Activated naive CD8-positive, alpha-beta T cell treated with anti-CD3 and anti-CD28 coated beads, Interleukin-2, amount 10 ng/mL, durations not matched to agents 7 days and 5 days (primary cell): ENCODE measurements around the gene EXOC3L1. TPM values are rescaled to one million over a fixed set of nuclear protein-coding genes. Genes with fewer than 3 reads are reported as not detected.

Experiments
- ATAC-seq: fragments of 150-1000 bp; cut with Tn5 transposase; one replicate; pipeline ENCODE4 v1.10.0; 2021; ENCODE audit warnings: low read depth, moderate library complexity
- POLR2A ChIA-PET: fragments of 350-600 bp; sonication (Branson Sonifier 250); formaldehyde crosslinking; loops from one replicate; lab custom pipeline; 2021; ENCODE audit warnings: antibody characterized with exemption; lab: Charles Lee
- DNase-seq: peaks from one replicate; pipeline ENCODE4 v3.0.0; 2021
- H3K27ac Mint-ChIP-seq: one replicate; pipeline ENCODE4 v1.8.0; 2022; ENCODE audit warnings: mild to moderate bottlenecking, mixed read lengths
- H3K27me3 Mint-ChIP-seq: one replicate; pipeline ENCODE4 v1.8.0; 2022; ENCODE audit warnings: mild to moderate bottlenecking, moderate library complexity, mixed read lengths
- H3K36me3 Mint-ChIP-seq: one replicate; pipeline ENCODE4 v1.8.0; 2021; ENCODE audit warnings: mild to moderate bottlenecking, mixed read lengths
- H3K4me1 Mint-ChIP-seq: one replicate; pipeline ENCODE4 v1.8.0; 2021; ENCODE audit warnings: mixed read lengths
- H3K4me3 Mint-ChIP-seq: one replicate; pipeline ENCODE4 v1.8.0; 2022; ENCODE audit warnings: mild to moderate bottlenecking, moderate library complexity, mixed read lengths
- H3K9me3 Mint-ChIP-seq: one replicate; pipeline ENCODE4 v1.8.0; 2021; ENCODE audit warnings: mixed read lengths
- total RNA-seq, 2 experiments: library from RNA; stranded (reverse); gene quantifications; one replicate each; pipeline ENCODE4 v1.2.3, GENCODE V29; 2021

EXOC3L1 gene
- total RNA-seq, 2 experiments from 2014 or later = not detected

- Mint-ChIP-seq H3K27ac (peak overlapping the region; percentile 76), H3K36me3 (peaks cover 12% of the 10 kb centered on the region), H3K27me3 (peaks cover 72% of the 10 kb centered on the region), H3K4me3 (peak overlapping the region; percentile 88), H3K9me3 (no peaks in the 10 kb centered on the region), H3K4me1 (peaks cover 35% of the 10 kb centered on the region)
- POLR2A ChIA-PET = interaction anchor here (0.9 to 2.8 kb wide), 3 partner anchors 9 to 18 kb away, joined by 5 to 13 read pairs (median 6); partner anchors contain the start of genes B3GNT9, FBXL8 and TRADD
- DNase-seq (peak; percentile 71), ATAC-seq (no peak)
Measured at GRCh38 chr16:67169642-67170167, 20.2 kb downstream of the EXOC3L1 start.

DNA sequence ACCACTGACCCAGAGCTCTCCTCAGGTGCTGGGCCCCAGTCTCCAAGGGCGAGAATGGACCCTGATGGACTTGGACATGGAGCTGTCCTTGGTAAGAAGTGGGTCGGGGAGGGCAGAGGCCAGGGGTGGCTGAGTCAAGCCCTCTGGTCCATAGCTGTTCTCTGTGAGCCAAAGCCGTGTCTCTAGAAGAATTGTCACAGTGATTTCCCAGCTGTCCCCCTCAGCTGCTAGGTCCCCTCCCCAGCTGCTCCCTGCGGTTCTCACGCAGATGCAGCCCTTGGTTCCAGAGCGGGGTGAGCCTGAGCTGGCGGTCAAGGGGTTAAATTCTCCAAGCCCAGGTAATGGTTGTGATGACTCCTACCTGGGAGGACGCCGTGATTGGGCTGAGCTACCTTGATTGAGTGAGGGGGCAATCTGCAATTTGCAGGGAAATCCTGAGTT lies 20.9 kb downstream of the EXOC3L1 start:
- no peak for ATAC-seq
- peaks cover 12% of the 10 kb centered on the region for H3K36me3 Mint-ChIP-seq
- H3K4me1 Mint-ChIP-seq = peaks cover 36% of the 10 kb centered on the region
- H3K9me3 Mint-ChIP-seq = no peaks in the 10 kb centered on the region
- POLR2A ChIA-PET = interaction anchor here (0.5 kb wide), 1 partner anchor 56 kb away, joined by 4 read pairs; no protein-coding TSS in a partner anchor
- DNase-seq = no peak
- H3K27ac Mint-ChIP-seq = no peak overlapping the region
- no peak overlapping the region for H3K4me3 Mint-ChIP-seq
- H3K27me3 Mint-ChIP-seq = peaks cover 75% of the 10 kb centered on the region

DNA sequence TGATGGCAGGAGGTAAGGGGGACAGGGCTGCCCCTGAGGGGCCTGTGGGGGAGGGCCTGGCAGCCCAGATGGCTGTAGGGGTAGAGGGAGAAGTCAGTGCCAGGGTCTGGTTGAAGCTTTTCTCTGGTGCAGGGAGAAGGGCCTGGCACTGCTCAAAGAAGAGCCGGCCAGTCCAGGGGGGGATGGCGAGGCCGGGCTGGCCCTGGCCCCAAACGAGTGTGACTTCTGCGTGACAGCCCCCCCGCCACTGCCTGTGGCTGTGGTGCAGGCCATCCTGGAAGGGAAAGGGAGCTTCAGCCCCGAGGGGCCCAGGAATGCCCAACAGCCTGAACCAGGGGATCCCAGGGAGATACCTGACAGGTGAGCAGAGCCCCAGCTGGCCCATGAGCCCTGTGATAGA lies 22.3 kb downstream of the EXOC3L1 start:
- peaks cover 70% of the 10 kb centered on the region for H3K27me3 Mint-ChIP-seq
- POLR2A ChIA-PET = interaction anchor here (1.0 kb wide), 1 partner anchor 9 kb away, joined by 3 read pairs; no protein-coding TSS in a partner anchor

DNA sequence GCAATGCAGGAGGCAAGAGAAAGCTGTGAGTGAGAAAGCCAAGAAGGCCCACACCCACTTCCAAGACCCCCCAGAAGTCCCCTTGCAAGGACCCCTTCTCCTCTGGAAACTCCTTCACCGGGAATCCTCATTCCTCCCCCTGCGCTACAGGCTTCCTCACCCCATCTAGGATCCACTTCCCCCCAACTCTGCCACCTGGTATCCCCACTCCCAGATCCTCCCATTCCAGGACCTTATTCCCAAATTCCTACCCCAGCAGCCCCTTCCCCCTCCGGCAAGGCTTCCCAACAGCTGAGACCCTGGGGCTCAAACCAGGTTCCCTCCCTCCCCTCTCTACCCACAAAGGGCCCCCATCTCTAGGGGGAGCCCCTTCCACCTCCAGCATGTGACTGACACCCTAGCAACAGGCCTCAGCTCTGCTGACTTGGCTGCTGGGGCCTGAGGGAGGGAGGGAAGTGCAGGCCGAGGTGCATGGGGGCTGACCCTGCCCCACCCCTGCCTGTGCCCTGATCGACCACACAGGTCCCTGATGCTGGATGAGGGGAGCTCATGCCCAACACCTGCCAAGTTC lies 23.3 kb downstream of the EXOC3L1 start:
- H3K27ac Mint-ChIP-seq = no peak overlapping the region
- H3K4me1 Mint-ChIP-seq = peaks cover 30% of the 10 kb centered on the region

More for the DNA sequence above, 22.3 kb downstream of the EXOC3L1 start:
- Mint-ChIP-seq H3K4me1 (peaks cover 27% of the 10 kb centered on the region), H3K9me3 (no peaks in the 10 kb centered on the region), H3K36me3 (peaks cover 11% of the 10 kb centered on the region), H3K4me3 (no peak overlapping the region), H3K27ac (no peak overlapping the region)
- ATAC-seq (no peak), DNase-seq (no peak)

DNA sequence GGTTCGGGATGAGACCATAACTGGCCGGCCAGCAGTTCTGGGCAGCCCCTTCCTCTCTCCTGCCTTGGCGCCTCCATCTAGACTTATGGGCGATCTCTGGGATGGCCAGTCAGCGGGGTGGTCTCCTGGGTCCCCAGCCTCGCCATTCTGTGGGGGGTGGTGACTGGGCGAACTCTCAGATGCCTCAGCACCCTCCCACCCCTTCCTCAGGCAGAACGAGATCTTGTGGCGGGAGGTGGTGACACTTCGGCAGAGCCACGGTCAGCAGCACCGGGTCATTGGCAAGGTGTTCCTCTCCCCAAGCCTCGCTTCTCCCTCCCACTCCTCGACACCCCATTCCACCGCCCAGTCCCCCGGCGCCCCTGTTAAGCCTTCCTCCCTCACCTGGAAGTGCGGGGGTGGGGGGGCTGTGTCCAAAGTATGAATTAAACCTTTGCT lies 23.8 kb downstream of the EXOC3L1 start:
- no peak for DNase-seq
- POLR2A ChIA-PET = interaction anchor here (2.1 to 2.5 kb wide), 2 partner anchors 9 to 11 kb away, joined by 6 to 15 read pairs; no protein-coding TSS in a partner anchor
- no peak overlapping the region for H3K27ac Mint-ChIP-seq
- H3K4me3 Mint-ChIP-seq = peak overlapping the region; percentile 8
- H3K36me3 Mint-ChIP-seq = peaks cover 8% of the 10 kb centered on the region
- no peaks in the 10 kb centered on the region for H3K9me3 Mint-ChIP-seq
- H3K4me1 Mint-ChIP-seq = peaks cover 27% of the 10 kb centered on the region
- peaks cover 67% of the 10 kb centered on the region for H3K27me3 Mint-ChIP-seq
- ATAC-seq = no peak

More for the DNA sequence above, 23.3 kb downstream of the EXOC3L1 start:
- Mint-ChIP-seq H3K27me3 (peaks cover 70% of the 10 kb centered on the region), H3K36me3 (peaks cover 10% of the 10 kb centered on the region), H3K9me3 (no peaks in the 10 kb centered on the region), H3K4me3 (peak overlapping the region; percentile 29)
- POLR2A ChIA-PET = interaction anchor here (2.1 to 2.5 kb wide), 2 partner anchors 8 to 11 kb away, joined by 6 to 15 read pairs; no protein-coding TSS in a partner anchor
- no peak for DNase-seq
- ATAC-seq = no peak

- DNase-seq = no peak
- POLR2A ChIA-PET = interaction anchor here (1.0 to 2.5 kb wide), 3 partner anchors 10 to 27 kb away, joined by 4 to 15 read pairs (median 6); partner anchors contain the start of gene E2F4
- peaks cover 64% of the 10 kb centered on the region for H3K27me3 Mint-ChIP-seq
- peaks cover 25% of the 10 kb centered on the region for H3K4me1 Mint-ChIP-seq
- peak overlapping the region; percentile 21 for H3K27ac Mint-ChIP-seq
- H3K36me3 Mint-ChIP-seq = peaks cover 7% of the 10 kb centered on the region
- no peak for ATAC-seq
- peak overlapping the region; percentile 55 for H3K4me3 Mint-ChIP-seq
- no peaks in the 10 kb centered on the region for H3K9me3 Mint-ChIP-seq
Measured at GRCh38 chr16:67165121-67166078, 24.5 kb downstream of the EXOC3L1 start.

- POLR2A ChIA-PET = interaction anchor here (1.0 to 2.5 kb wide), 3 partner anchors 10 to 28 kb away, joined by 4 to 15 read pairs (median 6); partner anchors contain the start of gene E2F4
- DNase-seq = peak; percentile 57
- Mint-ChIP-seq H3K4me1 (peaks cover 20% of the 10 kb centered on the region), H3K36me3 (peaks cover 7% of the 10 kb centered on the region), H3K27me3 (peaks cover 59% of the 10 kb centered on the region), H3K4me3 (peak within 1 kb of the TSS; percentile 55), H3K9me3 (no peaks in the 10 kb centered on the region), H3K27ac (peak within 1 kb of the TSS; percentile 48)
- ATAC-seq = no peak
Measured at GRCh38 chr16:67164599-67165061, 25.3 kb downstream of the EXOC3L1 start, which contains the start of gene HSF4. Gene HSF4, plus strand, starts transcription at chr16:67164745. Its CDS starts 67 bp downstream, at chr16:67164812.

- peaks cover 57% of the 10 kb centered on the region for H3K27me3 Mint-ChIP-seq
- peak overlapping the region; percentile 55 for H3K4me3 Mint-ChIP-seq
- H3K27ac Mint-ChIP-seq = peak overlapping the region; percentile 48
- POLR2A ChIA-PET = interaction anchor here (0.6 to 2.3 kb wide), 4 partner anchors 12 to 189 kb away, joined by 4 to 15 read pairs (median 4); partner anchors contain the start of gene B3GNT9
- H3K4me1 Mint-ChIP-seq = peaks cover 20% of the 10 kb centered on the region
- no peaks in the 10 kb centered on the region for H3K9me3 Mint-ChIP-seq
- H3K36me3 Mint-ChIP-seq = peaks cover 7% of the 10 kb centered on the region
- no peak for ATAC-seq
- DNase-seq = no peak
Measured at GRCh38 chr16:67163999-67164558, 25.9 kb downstream of the EXOC3L1 start.

DNA sequence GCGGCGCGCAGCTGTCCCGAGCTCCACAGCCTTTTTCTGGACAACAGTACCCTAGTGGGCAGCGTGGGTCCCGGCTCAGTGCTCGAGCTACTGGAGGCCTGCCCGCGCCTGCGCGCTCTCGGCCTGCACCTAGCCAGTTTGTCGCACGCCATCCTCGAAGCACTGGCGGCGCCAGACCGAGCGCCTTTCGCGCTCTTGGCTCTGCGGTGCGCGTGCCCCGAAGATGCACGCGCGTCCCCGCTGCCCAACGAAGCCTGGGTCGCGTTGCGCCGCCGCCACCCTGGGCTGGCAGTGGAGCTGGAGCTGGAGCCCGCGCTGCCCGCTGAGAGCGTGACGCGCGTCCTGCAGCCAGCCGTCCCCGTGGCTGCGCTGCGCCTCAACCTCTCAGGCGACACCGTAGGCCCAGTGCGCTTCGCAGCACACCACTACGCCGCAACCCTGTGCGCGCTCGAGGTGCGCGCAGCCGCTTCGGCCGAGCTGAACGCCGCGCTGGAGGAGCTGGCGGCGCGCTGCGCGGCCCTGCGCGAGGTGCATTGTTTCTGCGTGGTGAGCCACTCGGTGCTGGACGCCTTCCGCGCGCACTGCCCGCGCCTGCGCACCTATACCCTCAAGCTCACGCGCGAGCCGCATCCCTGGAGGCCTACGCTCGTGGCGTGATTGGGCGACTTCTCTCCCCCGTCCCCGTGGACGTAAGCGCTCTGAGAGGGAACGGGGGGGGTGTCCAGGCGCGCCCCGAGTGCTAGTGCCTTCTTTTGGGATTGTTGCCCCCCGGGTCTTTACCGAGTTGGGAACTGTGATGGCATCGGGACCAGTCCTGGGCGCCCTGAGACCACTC lies 26.6 kb downstream of the EXOC3L1 start:
- Mint-ChIP-seq H3K4me3 (peak overlapping the region; percentile 55), H3K27ac (peak overlapping the region; percentile 48), H3K36me3 (peaks cover 7% of the 10 kb centered on the region), H3K4me1 (peaks cover 25% of the 10 kb centered on the region), H3K9me3 (no peaks in the 10 kb centered on the region), H3K27me3 (peaks cover 51% of the 10 kb centered on the region)
- POLR2A ChIA-PET = interaction anchor here (0.6 to 2.3 kb wide), 6 partner anchors 10 to 188 kb away, joined by 3 to 15 read pairs (median 4); partner anchors contain the start of genes B3GNT9 and FHOD1
- DNase-seq = peak; percentile 72
- peak; percentile 4 for ATAC-seq

GRCh38 chr16:67162506-67163163 lies 27.3 kb downstream of the EXOC3L1 start:
- Mint-ChIP-seq H3K36me3 (peaks cover 11% of the 10 kb centered on the region), H3K9me3 (no peaks in the 10 kb centered on the region), H3K4me1 (peaks cover 32% of the 10 kb centered on the region), H3K4me3 (peak overlapping the region; percentile 44), H3K27ac (no peak overlapping the region), H3K27me3 (peaks cover 46% of the 10 kb centered on the region)
- peak; percentile 28 for DNase-seq
- POLR2A ChIA-PET = interaction anchor here (1.1 to 2.3 kb wide), 5 partner anchors 11 to 187 kb away, joined by 3 to 15 read pairs (median 4); partner anchors contain the start of genes B3GNT9 and FHOD1
- ATAC-seq = no peak

- H3K4me1 Mint-ChIP-seq = peaks cover 40% of the 10 kb centered on the region
- DNase-seq = peak; percentile 31
- peaks cover 36% of the 10 kb centered on the region for H3K27me3 Mint-ChIP-seq
- no peaks in the 10 kb centered on the region for H3K9me3 Mint-ChIP-seq
- peaks cover 13% of the 10 kb centered on the region for H3K36me3 Mint-ChIP-seq
- peak overlapping the region; percentile 42 for H3K4me3 Mint-ChIP-seq
- H3K27ac Mint-ChIP-seq = no peak overlapping the region
- POLR2A ChIA-PET = interaction anchor here (2.3 to 3.6 kb wide), 4 partner anchors 9 to 22 kb away, joined by 13 to 15 read pairs (median 14); partner anchors contain the start of genes B3GNT9, MATCAP1 and NOL3
- ATAC-seq = no peak
Measured at GRCh38 chr16:67161595-67162058, 28.3 kb downstream of the EXOC3L1 start.
